GM21528 (cell line): ENCODE measurements around the gene OXTR.

Experiments used
- ATAC-seq: cut with Tn5 transposase; IDR thresholded peaks from one replicate; pipeline ENCODE4 v1.9.1; 2021; ENCODE audit warnings: mild to moderate bottlenecking, moderate library complexity; ENCODE audit not compliant: unreplicated experiment, low FRiP score

The OXTR gene

DNA sequence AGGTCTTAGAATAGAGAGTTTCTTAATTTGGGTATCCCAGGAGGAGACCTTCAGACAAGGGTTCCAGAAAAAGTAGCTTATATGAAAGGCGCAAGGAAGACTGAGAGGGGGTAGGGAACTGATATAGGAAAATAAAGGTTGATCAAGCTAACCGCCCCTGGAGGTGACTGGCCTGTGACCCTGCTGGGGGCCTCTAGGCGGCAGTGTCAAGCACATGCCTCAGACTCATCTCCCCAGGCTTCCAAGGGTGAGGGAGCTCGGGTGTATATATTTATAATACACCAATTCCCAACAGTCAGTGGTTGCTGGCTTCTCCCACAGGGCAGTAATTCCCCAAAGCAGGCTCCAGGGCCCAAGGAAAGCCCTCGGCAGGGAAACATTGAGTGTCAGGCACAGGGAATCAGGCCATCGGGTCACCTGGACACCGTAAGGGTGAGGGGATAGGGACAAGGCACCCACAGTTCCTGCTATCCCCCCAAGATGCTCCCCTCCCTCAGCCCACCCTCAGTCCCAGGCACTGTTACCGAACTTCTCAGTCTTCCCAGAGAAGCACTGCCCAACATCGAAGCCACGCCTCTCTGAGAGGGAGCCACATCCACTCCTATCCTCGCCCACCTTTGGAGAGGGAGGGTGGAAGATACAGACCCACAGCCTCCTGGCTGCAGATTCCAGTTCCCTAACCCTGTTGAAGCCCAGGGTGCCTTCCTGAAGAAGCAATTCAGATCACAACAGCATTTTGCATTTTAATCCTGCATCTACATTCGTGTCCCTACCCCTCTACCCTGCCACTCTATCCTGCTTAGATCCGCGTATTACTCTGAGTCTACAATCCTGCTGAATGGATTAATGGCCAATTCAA, 55.3 kb downstream of the OXTR start:
- ATAC-seq: peak; percentile 74

- ATAC-seq: no peak
Measured at GRCh38 chr3:8712908-8713255, 56.5 kb downstream of the OXTR start.

GRCh38 chr3:8712045-8712907, 57.1 kb downstream of the OXTR start:
- no peak for ATAC-seq

GRCh38 chr3:8709801-8710507, 59.5 kb downstream of the OXTR start:
- ATAC-seq: no peak

- no peak for ATAC-seq
Measured at GRCh38 chr3:8709287-8709686, 60.1 kb downstream of the OXTR start.

GRCh38 chr3:8705575-8705974, 63.8 kb downstream of the OXTR start:
- no peak for ATAC-seq

DNA sequence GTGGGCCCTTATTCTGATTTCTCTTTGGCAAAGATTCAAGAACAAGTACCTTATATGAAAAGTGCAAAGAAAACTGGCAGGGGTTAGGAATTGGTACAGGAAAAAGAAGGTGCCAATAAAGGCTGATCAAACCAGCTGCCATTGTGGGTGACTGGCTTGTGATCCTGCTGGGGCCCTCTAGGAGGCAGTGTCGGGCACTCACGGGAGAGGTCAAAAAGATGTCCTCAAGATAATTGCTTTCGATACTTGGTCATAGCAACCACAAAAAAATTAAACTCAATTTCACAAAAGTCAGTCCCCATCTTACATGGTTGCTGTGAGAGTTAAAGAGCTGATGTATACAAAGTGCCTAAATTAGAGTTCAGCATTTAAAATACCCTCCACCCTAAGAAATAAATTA, 66.9 kb downstream of the OXTR start:
- ATAC-seq: no peak
